ENCODE results near the gene CLMP.

- no peak for TF ChIP-seq ZNF514 (tag by site-specific recombination; IDR thresholded peaks at IDR 0.05)
- no peak for TF ChIP-seq CTCF (tag by site-specific recombination; IDR thresholded peaks at IDR 0.05)
- no peak for TF ChIP-seq ZFP3 (tag by site-specific recombination; IDR thresholded peaks at IDR 0.05; ENCODE audit: low read depth)
- TF ChIP-seq TCF7L2 (IDR thresholded peaks at IDR 0.05; ENCODE audit: borderline replicate concordance, low read depth, low read length): no peak
- no peak for TF ChIP-seq PBX3 (CRISPR knock-in tag; IDR thresholded peaks at IDR 0.05)
Observed at GRCh38 chr11:123233975-123234334, 38.9 kb upstream of the CLMP start.
